HG02623 (cell line): ENCODE data around the gene PAK4.

Source experiments
- ATAC-seq: cut with Tn5 transposase; IDR thresholded peaks from one replicate; pipeline ENCODE4 v1.9.1; 2021; ENCODE audit warnings: moderate library complexity; ENCODE audit not compliant: unreplicated experiment

PAK4 gene

DNA sequence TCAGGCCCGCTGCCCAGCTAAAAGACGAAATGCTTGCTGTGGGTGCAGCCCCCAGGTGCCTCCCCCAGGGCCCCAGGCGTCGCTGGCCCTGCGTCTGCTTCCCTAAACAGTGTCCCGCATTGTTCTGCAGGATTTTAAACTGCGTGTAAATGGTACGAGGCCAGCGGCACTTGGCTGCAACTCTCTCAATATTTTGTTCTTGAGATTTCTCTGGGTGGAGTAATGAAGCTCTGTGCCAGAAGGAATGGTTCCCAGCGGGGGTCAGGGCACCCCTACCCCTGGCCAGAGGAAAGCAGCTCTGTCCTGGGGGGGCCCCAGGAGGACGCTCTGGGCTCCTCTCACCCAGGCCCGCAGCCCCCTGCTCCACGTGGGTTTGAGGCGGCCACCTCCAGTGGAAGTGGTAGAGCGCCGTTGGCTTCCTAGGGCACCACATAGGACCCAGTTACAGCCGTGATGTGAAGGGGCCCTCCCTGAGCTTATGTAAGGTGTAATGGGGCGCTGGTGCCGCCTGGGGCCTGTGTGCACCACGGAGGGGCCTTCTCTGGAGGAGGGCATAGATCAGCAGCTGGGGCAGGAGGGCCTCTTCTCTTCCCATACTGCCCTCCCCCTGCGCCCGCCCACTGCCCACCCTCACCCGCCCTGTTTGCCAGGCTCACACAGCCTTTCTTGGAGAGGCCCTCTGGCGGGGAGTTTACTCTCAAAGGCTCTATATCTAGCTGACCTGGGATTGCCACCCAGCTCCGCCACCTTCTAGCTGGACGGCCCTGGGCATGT lies 19.8 kb downstream of the PAK4 start:
- no peak for ATAC-seq

DNA sequence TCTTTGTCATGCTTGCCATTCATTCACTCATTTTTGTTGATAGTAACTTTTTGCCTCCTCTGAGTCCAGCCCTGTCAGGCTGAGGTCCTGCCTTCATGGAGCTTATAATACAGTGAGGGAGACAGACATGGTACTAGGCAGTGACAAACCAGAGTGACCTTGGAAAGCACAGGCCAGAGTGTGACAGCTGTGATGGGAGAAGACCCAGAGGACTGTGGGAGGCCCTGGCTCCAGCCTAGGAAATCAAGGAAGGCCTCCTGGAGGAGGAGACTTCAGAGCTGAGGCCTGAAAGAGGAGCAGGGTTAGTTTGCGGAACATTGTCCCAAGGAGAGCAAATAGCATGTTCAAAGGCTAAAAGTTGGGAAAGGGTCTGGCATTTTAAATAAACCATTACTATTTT lies 20.5 kb downstream of the PAK4 start:
- ATAC-seq = no peak

DNA sequence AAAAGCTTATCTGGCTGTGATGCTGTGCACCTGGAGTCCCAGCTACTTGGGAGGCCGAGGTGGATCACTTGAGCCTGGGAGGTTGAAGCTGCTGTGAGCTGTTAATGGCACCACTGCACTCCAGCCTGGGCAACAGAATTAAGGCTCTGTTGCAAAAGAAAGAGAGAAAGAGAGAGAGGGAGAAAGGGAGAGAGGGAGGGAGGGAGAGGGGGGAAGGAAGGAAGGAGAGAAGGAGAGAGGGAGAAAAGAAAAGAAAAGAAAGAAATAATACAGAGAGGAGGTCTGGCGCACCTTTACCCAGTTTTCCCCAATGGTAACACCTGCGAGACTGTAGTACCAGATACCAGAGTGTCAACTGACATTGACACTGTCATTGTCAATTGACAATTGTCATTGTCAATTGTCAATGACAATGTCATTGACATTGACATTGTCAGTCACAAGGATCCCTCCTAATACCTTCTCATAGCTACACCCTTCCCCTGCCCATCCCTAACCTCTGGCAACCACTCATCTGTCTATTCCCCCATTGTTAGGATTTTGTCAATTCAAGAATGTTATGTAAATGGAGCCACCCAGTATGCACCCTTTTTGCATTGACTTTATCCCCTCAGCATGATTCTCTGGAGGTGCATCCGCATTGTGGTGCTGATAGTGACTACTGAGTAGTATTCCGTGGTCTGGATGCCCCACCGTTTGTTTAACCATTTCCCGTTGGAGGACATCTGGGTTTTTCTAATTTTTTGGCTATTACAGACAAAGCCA lies 21.3 kb downstream of the PAK4 start:
- ATAC-seq = no peak

DNA sequence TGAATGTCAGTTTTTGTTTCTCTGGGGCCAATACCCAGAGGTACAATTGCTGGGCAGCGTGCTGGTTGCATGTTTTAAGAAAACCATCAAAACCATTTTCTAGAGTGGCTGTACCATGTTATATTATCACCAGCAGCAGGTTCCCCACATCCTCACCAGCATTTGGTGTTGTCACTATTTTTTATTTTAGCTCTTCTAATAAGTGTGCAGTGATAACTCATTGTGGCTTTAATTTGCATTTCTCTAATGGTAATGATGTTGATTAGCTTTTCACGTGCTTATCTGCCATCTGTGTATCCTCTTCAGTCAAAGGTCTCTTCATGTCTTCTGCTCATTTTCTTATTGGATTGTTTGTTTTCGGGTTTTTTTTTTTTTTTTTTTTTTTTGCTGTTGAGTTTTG lies 21.9 kb downstream of the PAK4 start:
- ATAC-seq = no peak

DNA sequence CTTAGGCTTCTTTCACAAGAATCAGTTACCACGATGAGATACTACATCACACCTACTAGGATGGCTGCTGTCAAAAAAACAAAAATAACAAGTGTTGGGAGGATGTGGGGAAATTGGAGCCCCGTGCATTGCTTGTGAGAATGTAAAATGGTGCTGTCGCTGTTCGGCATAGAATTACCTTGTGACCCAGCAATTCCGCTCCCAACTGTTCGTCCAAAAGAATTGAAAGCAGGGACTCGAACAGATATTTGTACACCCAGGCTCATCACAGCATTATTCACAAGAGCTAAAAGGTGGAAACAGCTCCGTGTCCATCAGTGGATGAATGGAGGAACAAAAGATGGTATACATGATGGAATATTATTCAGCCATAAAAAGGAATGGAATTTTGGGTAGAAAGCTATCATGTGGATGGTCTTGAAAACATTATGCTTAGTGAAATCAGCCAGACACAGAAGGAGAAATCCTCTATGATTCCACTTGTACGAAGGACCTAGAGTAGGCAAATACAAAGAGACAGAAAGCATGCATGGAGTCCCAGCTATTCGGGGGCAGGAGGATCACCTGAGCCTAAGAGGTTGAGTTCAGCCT lies 23.4 kb downstream of the PAK4 start:
- no peak for ATAC-seq

DNA sequence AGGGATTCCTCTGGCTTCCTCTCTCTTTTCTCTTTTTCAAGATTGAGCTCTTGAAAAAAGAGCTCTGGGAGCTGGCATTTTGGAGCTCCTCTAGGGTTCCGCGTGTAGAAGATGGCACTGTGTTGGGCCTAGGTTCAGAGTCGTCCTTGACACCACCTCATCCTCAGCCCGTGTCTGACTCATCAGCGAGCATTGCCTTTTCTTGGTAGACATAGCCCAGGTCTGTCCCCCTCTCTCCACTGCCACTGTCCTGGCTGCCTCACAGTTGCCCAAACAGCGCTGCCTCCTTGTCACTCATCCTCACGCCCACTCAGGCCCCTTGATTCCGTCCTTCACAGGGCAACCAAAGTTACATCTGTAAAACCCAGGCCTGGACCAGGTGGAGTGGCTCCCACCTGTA lies 24.6 kb downstream of the PAK4 start:
- no peak for ATAC-seq

DNA sequence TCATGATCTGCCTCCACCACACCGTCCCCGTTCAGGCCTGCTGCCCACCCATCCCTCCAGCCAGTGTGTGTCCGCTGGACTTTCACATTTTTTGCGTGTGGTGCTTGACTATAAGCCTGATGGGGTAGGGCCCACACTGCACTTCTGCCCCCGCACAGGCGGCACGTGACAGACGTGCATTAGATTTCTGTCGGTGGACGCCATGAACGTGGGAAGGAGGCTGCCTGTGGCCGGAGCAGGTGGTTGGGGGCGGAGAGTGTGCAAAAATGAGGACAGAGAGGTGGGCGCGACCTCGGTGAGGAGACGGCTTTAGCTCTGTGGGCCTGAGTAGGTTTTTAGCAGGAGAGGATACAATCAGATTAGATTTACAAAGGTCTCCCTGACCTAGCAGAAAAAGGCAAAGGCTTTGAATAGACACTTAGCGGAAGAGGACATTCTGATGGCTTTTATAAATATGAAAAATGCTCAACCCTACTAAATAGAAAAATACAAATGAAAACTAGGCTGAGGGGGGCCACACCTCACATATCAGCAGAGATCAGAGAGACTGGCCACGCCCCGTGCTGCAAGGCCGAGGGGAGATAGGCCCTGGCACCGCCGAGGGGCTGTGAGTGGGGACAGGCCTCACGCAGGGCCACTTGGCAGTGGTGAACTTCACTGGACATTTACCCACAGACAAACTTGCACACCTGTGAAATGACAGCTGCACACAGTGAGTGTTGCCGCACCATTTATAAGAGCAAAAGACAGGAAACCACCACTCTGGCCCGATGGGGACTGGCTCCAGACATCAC lies 25.4 kb downstream of the PAK4 start:
- ATAC-seq = no peak

DNA sequence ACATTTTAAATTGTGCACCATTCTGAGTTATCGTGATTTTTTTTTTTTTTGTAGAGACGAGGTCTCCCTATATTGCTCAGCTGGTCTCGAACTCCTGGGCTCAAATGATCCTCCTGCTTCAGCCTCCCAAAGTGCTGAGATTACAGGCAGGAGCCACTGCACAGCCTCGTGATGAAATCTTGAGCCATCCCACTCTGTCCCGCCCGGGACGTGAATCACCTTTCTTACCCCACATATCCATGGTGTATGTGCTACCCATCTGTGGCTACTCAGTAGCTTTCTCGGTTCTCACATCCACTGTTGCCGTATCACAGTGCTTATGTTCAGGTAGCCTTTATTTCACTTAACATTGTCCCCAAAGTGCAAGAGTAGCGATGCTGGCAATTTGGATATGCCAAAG lies 26.5 kb downstream of the PAK4 start:
- no peak for ATAC-seq

DNA sequence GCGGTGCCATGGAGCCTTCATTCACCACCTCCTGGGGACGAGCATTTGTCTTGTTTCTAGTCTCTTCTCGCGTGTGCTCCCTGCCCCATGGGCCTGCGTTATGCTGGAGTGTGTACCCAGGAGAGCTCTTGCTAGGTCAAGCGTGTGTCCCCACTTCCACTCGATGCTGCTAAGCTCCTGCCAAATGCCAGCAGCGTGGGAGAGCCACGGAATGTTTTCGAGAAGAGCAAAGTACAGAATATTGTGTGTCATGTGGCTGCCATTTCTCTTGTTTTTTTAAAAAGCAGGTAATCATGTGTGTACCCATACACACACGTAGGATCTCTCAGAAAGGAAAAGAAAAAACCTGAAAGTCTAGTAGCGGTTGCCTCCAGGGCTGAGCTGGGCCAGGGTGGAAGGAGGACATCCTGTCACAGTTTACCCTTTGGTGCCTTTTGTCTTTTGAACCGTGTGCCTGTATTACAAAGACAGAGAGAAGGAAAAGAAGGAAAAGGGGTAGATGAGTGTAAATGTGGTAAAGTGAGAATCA lies 28.6 kb downstream of the PAK4 start:
- ATAC-seq = no peak

DNA sequence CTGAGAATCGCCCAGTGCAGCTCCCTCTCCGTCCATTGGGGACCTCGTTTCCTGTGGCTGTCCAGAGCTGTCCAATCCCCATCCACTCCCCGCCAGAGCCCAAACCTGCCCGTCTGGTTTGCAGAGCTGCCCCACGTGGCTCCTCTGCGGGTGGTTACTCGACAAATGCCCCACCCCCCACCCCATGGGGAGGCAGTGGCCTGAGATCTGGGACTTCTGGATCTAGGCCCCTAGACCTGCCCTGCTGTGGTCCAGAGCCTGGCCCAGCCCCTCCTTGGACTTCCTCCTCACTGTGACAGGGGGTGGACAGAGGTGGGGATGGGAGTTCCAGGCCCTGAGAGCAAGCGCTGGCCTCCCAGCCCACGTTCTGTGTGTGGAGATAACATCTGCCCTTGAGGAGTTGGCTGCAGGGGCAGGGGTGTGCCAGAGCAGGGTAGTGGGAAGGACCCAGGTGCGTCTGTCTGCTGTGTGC lies 29.1 kb downstream of the PAK4 start:
- no peak for ATAC-seq

DNA sequence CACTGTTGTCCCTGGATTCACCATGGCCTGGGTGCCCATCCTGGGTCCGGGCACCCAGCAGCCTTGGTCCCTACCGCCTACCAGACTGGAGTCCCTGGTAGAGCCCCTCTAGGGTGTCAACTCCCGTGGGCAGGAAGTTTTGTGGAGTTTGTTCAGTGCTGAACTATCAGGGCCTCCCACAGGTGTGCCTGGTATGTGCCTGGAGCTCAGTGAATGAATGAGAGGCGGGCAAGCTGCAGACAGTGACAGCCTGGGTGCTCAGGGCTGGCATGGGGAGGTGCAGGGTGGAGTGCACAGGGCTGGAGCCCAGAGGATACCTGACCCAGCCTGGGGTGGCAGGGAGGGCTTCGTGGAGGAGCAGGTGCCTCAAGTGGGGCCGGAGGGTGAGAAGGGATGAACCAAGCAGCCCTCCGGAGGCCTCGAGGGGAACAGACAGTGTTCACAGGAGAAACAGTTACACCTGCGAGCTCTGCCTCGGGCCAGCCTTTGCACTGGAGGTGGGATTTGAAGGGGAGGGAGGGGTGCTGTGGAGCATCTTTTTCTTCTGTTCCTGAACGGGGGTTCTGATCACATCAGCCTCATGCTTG lies 29.6 kb downstream of the PAK4 start:
- ATAC-seq = no peak

DNA sequence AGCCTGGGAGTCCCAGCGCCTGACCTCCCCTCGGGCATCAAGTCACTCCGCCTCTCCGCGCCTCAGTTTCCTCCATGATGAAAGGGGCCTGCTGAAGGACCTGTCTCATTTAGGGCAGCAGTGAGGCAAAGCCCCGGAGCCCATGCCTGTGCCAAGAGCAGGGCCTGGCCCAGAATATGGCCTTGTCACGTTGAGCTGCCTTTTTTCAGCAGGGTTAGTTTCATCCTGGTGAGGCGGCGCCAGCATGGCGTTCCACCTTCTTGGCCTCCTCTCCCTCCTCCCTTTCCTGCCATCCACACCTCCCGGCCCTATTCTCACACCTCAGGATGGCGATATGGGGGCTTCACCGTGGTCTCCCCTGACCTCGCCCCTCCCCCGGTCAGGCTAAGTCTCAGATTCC lies 30.2 kb downstream of the PAK4 start:
- ATAC-seq = no peak

DNA sequence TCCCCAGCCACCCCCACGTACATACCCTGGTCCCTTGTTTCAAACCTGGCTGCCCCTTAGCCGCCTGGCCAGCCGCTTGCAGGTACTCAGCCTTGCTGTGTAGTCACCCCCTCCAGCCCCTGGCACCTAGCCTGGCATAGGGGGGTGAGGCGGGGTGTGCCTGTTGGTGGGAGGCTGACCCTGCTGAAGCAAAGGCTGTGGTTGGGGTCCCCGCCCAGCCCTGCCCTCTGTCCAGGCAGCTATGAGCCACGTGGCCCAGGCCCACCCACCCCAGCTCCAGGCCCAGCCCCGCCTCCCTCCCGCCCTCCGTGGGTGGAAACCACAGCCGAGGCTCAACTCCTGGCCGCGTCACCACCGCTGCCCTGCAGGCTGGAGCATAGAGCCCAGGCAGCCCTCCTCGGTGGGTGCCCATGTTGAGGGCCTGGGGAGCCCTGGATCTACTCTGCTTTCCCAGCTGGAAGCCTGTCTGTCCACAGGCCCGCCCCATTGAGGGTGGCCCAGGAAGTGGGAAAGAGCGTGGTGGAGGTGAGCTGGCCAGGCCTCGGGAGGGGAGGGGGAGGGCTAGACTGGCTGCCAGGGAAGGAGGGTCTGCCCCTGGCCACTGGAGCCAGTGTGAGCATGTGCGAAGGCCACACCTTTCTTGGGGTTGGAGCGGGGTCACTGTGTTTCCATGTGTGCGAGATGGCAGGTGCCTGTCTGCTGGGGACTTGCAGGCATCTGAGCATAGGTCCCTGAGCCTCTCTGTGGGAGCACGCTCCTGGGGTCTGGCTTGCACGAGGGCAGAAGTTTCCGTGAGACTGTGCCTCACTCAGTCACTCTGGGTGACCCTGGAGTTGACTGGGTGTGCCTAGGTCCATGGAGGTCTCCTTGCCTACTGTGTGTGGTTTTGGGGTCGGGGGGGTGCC lies 31.0 kb downstream of the PAK4 start:
- no peak for ATAC-seq

DNA sequence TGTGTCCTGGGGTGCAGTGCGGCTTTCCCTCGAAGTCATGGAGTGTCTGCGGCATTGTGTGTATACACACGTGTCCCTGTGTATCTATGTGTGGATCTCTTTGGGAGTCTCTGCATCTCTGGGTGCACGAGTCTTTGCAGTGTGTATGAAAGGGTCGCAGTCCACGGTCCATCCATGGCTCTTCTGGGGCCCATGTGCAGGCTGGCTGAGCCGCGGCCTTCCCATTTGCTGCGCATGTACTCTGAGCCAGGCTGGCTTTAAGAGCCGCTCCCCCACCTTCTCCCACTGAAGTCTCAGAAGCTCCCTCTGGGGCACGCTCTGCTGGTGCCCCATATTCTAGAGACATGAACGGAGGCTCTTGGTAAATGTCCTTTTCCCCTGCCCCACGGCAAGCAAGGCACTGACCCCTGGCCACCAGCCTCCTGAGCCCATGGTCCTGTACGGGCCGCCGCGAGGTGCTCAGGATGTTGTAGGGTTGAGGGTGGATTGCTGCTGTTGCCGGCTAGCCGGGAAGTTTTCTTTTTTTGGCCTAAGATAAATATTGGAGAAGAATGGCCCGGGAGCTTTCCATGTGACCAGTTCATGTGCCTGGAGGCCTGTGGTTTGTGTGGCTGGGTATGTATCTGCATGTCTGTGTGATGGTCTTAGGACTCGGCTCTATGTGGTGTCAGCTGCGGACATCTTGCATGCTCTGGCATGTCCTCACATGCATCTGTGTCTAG lies 31.9 kb downstream of the PAK4 start:
- no peak for ATAC-seq

DNA sequence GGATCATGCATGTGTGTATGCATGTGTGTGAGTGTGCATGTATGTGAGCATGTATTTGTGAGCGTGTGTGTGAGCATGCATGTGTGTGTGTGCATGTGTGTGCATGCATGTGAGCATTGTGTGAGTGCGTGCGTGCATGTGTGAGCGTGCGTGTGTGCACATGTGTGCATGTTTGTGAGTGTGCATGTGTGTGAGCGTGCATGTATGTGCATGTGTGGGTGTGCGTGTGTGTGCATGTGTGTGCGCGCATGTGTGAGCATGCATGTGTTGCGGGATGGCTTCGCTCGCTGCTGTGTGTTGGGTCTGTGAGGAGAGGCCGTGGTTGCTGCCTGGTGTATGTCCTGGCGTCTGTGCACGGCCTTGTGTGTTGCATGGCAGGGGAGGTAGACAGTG lies 32.4 kb downstream of the PAK4 start:
- ATAC-seq = no peak

DNA sequence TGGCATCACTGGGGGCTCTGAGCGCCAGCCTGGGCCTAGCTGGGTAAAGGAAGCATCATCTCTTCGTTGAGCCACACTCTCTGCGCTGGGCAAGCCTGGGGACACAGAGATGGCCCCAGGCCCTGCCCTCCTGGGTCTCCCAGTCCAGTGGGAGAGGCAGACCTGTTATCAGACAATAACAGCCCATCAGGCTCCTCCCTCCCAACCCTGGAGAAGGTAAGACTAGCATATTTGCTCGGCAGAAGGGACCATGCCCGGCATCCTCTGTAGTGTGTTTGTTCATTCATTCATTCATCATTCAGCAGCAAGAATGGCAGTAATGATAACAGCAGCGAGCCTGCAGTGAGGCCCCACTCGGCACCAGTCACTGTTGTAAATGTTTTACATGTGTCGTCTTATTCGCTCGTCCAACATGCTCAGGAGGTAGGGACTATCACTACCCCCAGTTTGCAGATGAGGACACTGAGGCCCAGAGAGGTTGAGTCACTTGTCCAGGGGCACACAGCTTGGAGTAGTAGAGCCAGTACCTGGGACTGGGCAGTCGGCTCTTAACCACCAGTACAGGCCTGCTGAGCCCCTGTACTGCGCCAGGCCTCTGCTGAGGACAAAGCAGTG lies 33.2 kb downstream of the PAK4 start:
- ATAC-seq = no peak

DNA sequence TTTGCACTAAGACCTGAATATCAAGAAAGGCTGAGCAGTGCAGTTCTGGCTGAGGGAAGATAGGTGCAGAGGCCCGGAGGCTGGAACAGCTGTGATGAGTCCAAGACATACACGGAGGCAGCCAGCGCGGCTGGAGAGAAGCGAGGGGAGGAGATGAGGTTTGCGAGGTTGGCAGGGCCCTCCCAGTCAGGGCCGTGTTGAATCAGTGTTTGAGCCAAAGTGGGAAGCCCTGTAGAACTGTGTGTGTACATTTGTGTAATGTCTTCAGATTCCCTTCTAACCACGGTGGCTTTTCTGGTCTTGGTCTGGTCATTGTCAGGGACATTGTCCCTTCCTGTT lies 34.9 kb downstream of the PAK4 start:
- no peak for ATAC-seq

DNA sequence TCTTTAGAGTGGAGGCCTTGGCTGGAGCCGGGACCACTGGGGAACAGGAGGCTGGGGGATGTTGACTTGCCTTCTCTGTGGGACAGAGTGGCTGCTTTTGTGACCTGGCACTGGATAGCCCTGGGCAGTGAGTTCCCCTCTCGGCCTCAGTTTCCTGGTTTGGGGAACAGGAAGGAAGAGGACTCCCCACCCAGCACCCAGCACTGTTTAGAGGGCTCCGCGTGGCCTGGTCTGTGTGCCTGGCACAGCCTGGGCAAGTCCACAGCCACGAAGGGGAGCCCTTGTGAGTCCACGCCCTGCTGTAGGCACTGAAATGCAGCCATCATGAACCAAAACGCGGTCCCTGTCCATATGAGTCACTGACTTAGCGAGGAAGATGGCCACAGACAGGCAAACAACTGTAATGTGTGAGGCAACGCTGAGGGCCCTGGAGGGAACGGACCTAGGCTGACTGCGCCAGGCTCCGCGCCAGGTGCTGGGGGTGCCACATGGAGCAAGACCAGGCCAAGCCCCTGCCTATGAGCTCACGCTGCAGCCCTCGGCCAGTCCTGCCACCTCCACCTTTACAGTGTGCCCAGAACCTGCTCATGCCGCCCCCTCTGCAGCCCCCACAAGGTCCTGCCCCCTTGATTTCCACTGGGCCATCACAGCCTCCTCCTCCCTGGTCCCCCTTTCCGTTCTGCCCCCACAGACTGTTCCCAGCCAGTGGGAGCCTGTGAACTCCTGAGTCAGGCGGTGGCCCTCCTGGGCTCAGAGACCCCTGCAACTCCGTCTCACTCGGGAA lies 35.5 kb downstream of the PAK4 start:
- ATAC-seq = no peak
